Fibroblast of mammary gland (primary cell): ENCODE results near the gene FARSB.

Experiments
- DNase-seq: peaks from one replicate; pipeline ENCODE4 v3.0.0-alpha.2; 2010; ENCODE audit warnings: low read depth
- H3K4me3 ChIP-seq: 2 replicates; pipeline ENCODE4 v1.5.1; 2011; ENCODE audit warnings: low read depth, mild to moderate bottlenecking, low read length, moderate library complexity; ENCODE audit not compliant: control insufficient read depth
- CTCF ChIP-seq: conservative IDR thresholded peaks from 2 replicates; pipeline ENCODE4 v1.5.1; 2011; ENCODE audit warnings: low read depth, low read length, inconsistent platforms; ENCODE audit not compliant: control insufficient read depth, insufficient read depth

Gene FARSB

GRCh38 chr2:222651718-222652418 lies 4.0 kb downstream of the FARSB start:
- no peak for TF ChIP-seq CTCF
- peak; percentile 86 for DNase-seq
- no peak overlapping the region for H3K4me3 ChIP-seq

GRCh38 chr2:222649801-222650200 lies 6.1 kb downstream of the FARSB start:
- no peak overlapping the region for H3K4me3 ChIP-seq
- no peak for DNase-seq
- TF ChIP-seq CTCF, result no peak

GRCh38 chr2:222646008-222646407 lies 9.9 kb downstream of the FARSB start:
- no peak for DNase-seq
- no peak overlapping the region for H3K4me3 ChIP-seq
- no peak for TF ChIP-seq CTCF

GRCh38 chr2:222643134-222643533 lies 12.8 kb downstream of the FARSB start:
- no peak overlapping the region for H3K4me3 ChIP-seq
- TF ChIP-seq CTCF, result no peak
- no peak for DNase-seq

GRCh38 chr2:222641336-222641735 lies 14.6 kb downstream of the FARSB start:
- no peak for TF ChIP-seq CTCF
- peak; percentile 55 for DNase-seq
- H3K4me3 ChIP-seq, result no peak overlapping the region

- no peak for TF ChIP-seq CTCF
- no peak for DNase-seq
- no peak overlapping the region for H3K4me3 ChIP-seq
These were observed 18.8 kb downstream of the FARSB start for GRCh38 chr2:222637067-222637466.

GRCh38 chr2:222635295-222635694 lies 20.6 kb downstream of the FARSB start:
- no peak overlapping the region for H3K4me3 ChIP-seq
- no peak for TF ChIP-seq CTCF
- DNase-seq, result no peak
